HAP-1 (cell line): ENCODE measurements around the gene DTD1.
A peak's percentile ranks its signal among the peaks of the same experiment; 100 is the strongest.

ENCODE experiments used
- DNase-seq, 2 experiments: peaks; one replicate each; pipeline ENCODE4 v3.0.0-alpha.2; 2016 to 2020; ENCODE audit warnings: low spot score in 2 of 2
- H3K27me3 ChIP-seq: fragments of 250-450 bp; sonication (Bioruptor Pico); 2 replicates; pipeline ENCODE4 v1.5.1; 2020; ENCODE audit warnings: low read depth, mild to moderate bottlenecking, moderate library complexity
- H3K36me3 ChIP-seq: fragments of 250-450 bp; sonication (Bioruptor Pico); replicated peaks from 2 replicates; pipeline ENCODE4 v1.5.1; 2020; ENCODE audit warnings: mild to moderate bottlenecking
- H3K4me1 ChIP-seq: fragments of 250-450 bp; sonication (Bioruptor Pico); 2 replicates; pipeline ENCODE4 v1.5.1; 2020; ENCODE audit warnings: mild to moderate bottlenecking
- H3K4me3 ChIP-seq: fragments of 250-450 bp; sonication (Bioruptor Pico); 2 replicates; pipeline ENCODE4 v1.5.1; 2020; ENCODE audit warnings: mild to moderate bottlenecking, moderate library complexity
- H3K9me3 ChIP-seq: fragments of 250-450 bp; sonication (Bioruptor Pico); 2 replicates; pipeline ENCODE4 v1.5.1; 2020; ENCODE audit warnings: mild to moderate bottlenecking, moderate library complexity
- in situ Hi-C: fragments of 300-500 bp; cut with MboI; formaldehyde crosslinking; loops from 3 replicates; pipeline ENCODE4 v1.14.3; 2020; ENCODE audit warnings: low sequenced_read_pairs, inconsistent platforms, mixed read lengths

DTD1 gene

DNA sequence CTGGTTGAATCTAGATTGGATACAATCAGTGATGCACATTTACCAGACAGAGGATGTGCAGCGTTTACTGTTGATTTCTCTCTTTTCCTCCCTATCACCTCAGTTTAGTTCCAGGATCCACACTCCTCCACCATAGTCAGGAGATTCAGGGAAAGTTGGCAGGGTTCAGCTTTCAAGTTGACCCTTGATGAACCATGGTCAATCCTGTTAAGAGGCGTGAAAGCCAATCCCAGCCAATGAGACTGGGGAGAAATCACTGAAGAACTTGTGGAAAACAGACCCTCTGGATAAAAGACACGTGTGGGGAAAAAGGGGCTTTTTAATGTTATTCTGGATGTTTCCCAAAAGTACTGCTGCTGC, 206.6 kb downstream of the DTD1 start:
- DNase-seq, result no peak
- peaks cover 8% of the 10 kb centered on the region; the same call in 1 of the 2 replicates for H3K4me1 ChIP-seq
- in situ Hi-C loops, result no loop called here
- H3K36me3 ChIP-seq, result no peaks in the 10 kb centered on the region
- peak overlapping the region; percentile 47 for H3K4me3 ChIP-seq
- no peaks in the 10 kb centered on the region for H3K27me3 ChIP-seq
- H3K9me3 ChIP-seq, result no peaks in the 10 kb centered on the region

DNA sequence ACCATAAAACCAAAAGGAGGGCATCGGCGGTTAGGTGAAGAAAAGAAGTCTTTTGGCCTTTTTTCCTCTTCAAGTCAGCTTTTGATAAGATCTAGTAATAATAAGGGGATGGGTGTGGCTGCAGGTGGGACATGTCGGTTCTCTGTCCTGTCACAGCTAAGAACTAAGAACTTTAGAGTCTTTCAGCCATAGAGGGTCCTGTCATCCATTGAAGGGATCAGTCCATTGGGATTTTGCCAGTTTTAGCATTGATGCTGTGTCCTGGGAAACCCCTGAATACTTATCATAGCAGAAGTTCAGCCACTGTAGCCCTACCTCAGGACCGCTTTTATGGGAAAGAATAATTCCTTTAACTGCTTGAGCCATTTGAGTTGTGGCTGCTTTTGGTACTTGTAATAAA, 207.5 kb downstream of the DTD1 start:
- H3K36me3 ChIP-seq, result no peaks in the 10 kb centered on the region
- in situ Hi-C loops, result no loop called here
- no peak overlapping the region for H3K4me3 ChIP-seq
- no peak for DNase-seq
- no peaks in the 10 kb centered on the region for H3K9me3 ChIP-seq
- peaks cover 8% of the 10 kb centered on the region; the same call in 1 of the 2 replicates for H3K4me1 ChIP-seq
- H3K27me3 ChIP-seq, result no peaks in the 10 kb centered on the region

DNA sequence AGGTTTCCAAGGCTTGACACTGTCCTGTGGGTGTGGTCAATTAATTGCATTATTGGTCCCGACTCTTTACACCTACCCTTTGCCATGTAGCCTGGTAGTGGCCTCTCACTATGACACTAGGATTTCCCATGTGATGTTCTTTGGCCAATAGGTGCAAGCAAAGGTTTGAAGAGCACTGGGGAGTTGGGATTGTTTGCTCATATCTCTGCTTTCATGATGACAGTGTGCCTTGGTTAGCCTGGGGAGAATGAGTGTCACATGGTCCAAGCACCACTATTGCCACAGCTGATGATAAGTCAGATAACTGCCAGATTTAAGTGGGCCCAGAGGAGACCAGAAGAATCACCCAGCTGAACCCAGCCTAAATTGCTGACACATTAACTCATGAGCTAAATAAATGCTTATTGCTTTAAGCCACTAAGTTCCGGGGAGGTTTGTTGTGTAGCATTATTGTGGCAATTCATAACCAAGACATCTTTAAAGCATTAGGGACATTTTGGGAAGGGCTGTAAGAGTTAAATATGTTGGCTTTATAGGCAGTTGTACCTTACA, 208.5 kb downstream of the DTD1 start:
- Histone ChIP-seq H3K27me3 (no peaks in the 10 kb centered on the region), H3K4me1 (peaks cover 8% of the 10 kb centered on the region; the same call in 1 of the 2 replicates), H3K36me3 (no peaks in the 10 kb centered on the region), H3K9me3 (no peaks in the 10 kb centered on the region), H3K4me3 (no peak overlapping the region)
- in situ Hi-C loops, result no loop called here
- DNase-seq, result no peak

DNA sequence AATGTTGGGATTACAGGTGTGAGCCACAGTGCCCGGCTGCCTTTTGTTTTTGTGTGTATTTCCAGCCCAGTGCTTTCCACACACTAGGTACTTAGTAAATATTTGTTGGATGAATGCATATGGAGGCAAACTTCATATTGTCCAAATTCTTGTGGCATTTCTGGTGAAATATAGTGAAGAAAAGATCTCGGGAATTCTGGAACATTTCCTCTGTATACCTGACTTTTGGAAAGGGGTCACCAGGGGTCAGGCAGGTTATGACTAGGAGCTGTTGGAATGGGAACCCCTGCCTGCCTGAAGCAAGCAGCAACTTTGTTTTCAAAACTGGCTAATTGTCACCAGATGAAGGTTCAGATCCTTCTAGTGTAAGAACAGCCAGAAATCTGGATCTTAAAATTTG, 213.7 kb downstream of the DTD1 start:
- no peak for DNase-seq
- in situ Hi-C loops, result loop anchor here (25.0 kb wide), 3 partner anchors 111 to 861 kb away; partner anchors contain the start of gene SLC24A3
- no peaks in the 10 kb centered on the region for H3K9me3 ChIP-seq
- H3K27me3 ChIP-seq, result 0 out of 2 replicates have a peak, but pooled peaks cover 2% of the 10 kb centered on the region
- no peaks in the 10 kb centered on the region for H3K36me3 ChIP-seq
- no peaks in the 10 kb centered on the region for H3K4me1 ChIP-seq
- H3K4me3 ChIP-seq, result no peak overlapping the region

DNA sequence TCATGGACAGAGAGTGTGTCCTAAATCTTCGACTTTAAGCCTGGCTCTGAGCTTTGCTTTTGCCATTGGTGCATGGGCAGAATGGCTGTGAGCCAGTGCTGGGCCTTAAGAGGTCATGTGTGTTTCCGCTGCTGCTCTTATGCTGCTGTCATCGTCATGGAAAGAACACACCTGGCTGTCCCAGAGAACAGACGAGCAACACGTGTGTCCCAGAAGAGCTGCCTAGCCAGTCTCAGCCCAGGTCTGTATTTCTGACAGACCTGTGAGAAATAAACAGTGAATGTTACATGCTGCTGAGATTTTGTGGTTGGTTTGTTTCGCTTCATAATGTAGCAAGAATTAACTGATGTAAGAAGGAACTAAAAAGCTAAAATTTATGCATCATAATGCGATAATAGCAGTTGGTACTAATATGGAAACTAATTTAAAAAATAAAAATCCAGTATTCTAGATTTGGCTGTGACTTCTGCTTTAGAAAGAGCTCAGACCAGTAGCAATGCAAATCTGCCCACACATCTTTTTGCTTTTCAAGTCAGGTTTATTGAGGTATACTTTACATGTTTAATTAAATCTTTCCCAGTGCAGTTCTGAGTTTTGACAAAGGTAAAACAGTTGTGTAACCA, 214.3 kb downstream of the DTD1 start:
- H3K4me1 ChIP-seq, result no peaks in the 10 kb centered on the region
- no peaks in the 10 kb centered on the region for H3K36me3 ChIP-seq
- 0 out of 2 replicates have a peak, but pooled peaks cover 2% of the 10 kb centered on the region for H3K27me3 ChIP-seq
- DNase-seq, result no peak
- no peak overlapping the region for H3K4me3 ChIP-seq
- in situ Hi-C loops, result loop anchor here (25.0 kb wide), 3 partner anchors 110 to 860 kb away; partner anchors contain the start of gene SLC24A3
- no peaks in the 10 kb centered on the region for H3K9me3 ChIP-seq

DNA sequence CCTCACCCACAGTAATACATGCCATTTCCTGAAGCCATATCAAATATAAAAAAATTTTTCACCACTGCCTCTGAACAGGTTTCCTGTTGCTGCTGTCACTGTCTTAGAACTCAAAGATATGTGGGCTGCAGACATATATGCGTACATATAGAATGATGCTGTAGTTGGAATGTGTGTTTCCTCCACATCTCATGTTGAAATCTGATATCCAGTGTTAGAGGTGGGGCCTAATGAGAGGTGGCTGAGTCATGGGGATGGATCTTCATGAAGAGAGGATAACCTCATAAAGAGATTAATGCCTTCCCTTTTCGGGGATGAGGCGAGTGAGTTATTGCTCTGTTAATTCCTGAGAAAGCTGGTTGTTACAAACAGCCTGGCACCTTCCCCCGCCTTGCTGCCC, 218.0 kb downstream of the DTD1 start:
- in situ Hi-C loops, result loop anchor here (25.0 kb wide), 3 partner anchors 106 to 856 kb away; partner anchors contain the start of gene SLC24A3
- no peak for DNase-seq
- 0 out of 2 replicates have a peak, but pooled peaks cover 2% of the 10 kb centered on the region for H3K27me3 ChIP-seq
- H3K9me3 ChIP-seq, result no peaks in the 10 kb centered on the region
- H3K4me3 ChIP-seq, result no peak overlapping the region
- H3K36me3 ChIP-seq, result no peaks in the 10 kb centered on the region
- no peaks in the 10 kb centered on the region for H3K4me1 ChIP-seq

DNA sequence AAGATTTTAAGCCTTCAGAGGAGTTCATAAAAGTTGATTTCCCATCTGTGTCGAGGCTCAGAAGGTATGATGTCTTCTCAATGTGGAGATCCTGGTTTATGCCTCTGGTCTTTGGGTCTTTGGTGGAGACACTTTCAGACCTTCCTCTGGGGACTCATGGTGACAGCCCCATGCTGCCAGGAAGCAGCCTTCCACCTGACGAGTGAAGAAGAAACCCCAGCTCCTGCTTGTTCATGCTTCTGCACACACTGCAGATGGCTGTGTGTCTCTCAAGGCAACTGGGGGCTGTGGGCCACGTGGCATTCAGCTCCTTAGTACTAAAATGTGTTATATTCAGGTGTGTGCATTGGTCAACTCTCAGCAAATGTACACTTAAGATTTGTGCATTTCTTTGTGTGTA, 220.9 kb downstream of the DTD1 start:
- no peaks in the 10 kb centered on the region for H3K4me1 ChIP-seq
- no peak overlapping the region for H3K4me3 ChIP-seq
- in situ Hi-C loops, result loop anchor here (25.0 kb wide), 3 partner anchors 104 to 854 kb away; partner anchors contain the start of gene SLC24A3
- no peaks in the 10 kb centered on the region for H3K27me3 ChIP-seq
- DNase-seq, result no peak
- no peaks in the 10 kb centered on the region for H3K9me3 ChIP-seq
- H3K36me3 ChIP-seq, result no peaks in the 10 kb centered on the region

DNA sequence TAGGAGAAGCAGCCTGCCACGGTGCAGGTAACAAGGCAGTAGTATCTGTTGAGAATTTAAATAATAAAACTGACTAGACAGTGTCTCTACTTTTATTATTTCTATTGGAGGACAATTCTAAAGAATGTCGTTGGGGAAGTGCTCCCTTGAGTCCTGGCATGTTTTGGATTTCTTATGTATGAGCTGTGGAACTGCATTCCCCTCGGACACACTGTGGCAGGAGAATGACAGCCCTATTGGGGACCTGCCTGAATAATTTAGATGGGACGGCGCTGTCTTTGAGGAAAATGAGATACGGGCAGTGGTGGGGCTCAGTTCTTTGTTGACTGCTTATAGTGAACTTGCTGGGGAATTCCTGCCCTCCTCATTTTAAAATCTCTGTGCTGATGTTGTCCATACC, 223.3 kb downstream of the DTD1 start:
- H3K9me3 ChIP-seq, result no peaks in the 10 kb centered on the region
- no peak overlapping the region for H3K4me3 ChIP-seq
- H3K4me1 ChIP-seq, result no peaks in the 10 kb centered on the region
- in situ Hi-C loops, result loop anchor here (25.0 kb wide), 3 partner anchors 101 to 851 kb away; partner anchors contain the start of gene SLC24A3
- DNase-seq, result no peak
- H3K27me3 ChIP-seq, result no peaks in the 10 kb centered on the region
- no peaks in the 10 kb centered on the region for H3K36me3 ChIP-seq

DNA sequence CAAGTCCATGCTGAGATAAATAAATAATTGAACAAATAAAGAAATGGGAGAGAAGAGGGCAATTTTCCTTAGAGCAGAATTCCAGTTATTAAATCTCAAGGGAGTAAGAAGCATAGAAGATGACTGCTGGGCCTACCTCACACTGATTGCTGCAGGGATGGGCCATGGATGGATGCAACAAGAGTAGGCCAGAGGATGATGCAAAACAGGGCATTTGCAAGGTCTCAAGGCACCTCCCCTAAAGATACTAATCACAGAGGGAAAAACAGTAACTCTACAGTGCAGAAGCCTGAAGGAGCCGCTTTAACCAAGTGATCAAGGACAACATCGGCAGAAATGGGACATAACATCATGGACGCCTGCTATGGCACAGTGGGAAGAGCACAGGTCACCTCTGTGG, 224.1 kb downstream of the DTD1 start:
- no peaks in the 10 kb centered on the region for H3K4me1 ChIP-seq
- no peaks in the 10 kb centered on the region for H3K9me3 ChIP-seq
- in situ Hi-C loops, result loop anchor here (25.0 kb wide), 3 partner anchors 100 to 850 kb away; partner anchors contain the start of gene SLC24A3
- no peak for DNase-seq
- no peak overlapping the region for H3K4me3 ChIP-seq
- H3K36me3 ChIP-seq, result no peaks in the 10 kb centered on the region
- H3K27me3 ChIP-seq, result no peaks in the 10 kb centered on the region

DNA sequence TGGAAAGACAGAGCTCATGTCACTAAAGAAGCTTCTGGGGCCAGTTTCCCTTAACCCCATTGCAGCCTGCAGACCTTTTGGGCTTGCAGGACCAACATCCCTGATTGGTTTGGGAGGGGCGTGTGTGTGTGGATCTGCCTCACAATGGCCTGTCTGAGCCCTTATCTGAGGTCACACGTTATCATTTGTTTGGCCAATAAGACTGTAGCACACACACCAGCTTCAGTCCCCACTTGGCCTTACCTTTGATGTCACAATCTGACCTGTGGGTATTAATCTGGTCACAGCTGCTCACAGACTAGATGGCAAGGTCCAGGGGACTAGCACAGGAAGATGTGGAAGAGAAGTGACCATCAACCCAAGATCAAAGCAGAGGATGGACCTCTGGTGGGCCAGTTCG, 225.6 kb downstream of the DTD1 start, which contains the start of gene SCP2D1:
SCP2D1 (plus strand) TSS at position 301 of the 400 bp plus-strand sequence; CDS start at position 334, 33 bp downstream.
- in situ Hi-C loops, result loop anchor here (25.0 kb wide), 3 partner anchors 99 to 849 kb away; partner anchors contain the start of gene SLC24A3
- no peaks in the 10 kb centered on the region for H3K9me3 ChIP-seq
- no peaks in the 10 kb centered on the region for H3K36me3 ChIP-seq
- no peaks in the 10 kb centered on the region for H3K4me1 ChIP-seq
- no peak within 1 kb of the TSS for H3K4me3 ChIP-seq
- DNase-seq, result no peak
- H3K27me3 ChIP-seq, result no peaks in the 10 kb centered on the region

DNA sequence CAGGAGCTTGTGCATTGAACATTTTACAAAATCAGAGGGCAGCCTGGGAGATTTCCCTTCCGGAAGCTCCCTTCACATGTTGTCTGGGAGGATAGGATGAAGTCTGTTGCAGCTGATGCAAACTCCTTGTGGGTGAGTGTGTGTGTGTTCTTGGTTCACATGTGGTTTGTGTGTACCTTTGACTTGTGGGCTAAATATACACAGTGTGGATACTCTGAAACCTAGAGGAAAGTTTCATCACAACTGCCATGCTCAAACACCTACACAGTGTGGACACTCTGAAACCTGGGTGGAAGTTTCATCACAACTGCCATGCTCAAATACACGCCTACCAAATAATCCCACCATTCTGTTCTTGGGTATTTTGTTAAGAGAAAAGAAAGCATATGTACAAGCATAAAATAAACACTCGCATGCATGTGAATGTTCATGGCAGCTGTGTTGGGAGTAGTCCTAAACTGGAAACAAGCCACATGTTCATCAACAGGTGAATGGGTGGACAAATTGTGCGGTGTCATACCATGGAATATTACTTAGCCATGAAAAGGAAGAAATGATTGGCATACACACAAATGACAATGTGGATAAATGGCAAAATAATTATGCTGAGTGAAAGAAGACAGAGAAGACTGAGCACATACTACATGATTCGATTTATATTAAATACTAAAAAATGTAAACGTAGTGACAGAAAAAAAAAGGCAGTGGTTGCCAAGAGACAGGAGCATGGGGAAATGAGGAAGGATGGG, 227.5 kb downstream of the DTD1 start:
- no peak for DNase-seq
- Histone ChIP-seq H3K36me3 (no peaks in the 10 kb centered on the region), H3K4me1 (no peaks in the 10 kb centered on the region), H3K27me3 (no peaks in the 10 kb centered on the region), H3K4me3 (no peak overlapping the region), H3K9me3 (no peaks in the 10 kb centered on the region)
- in situ Hi-C loops, result loop anchor here (25.0 kb wide), 3 partner anchors 97 to 847 kb away; partner anchors contain the start of gene SLC24A3
